Measurements from ENCODE around the gene CRTC2.

CRTC2 gene

GRCh38 chr1:153973071-153973470 is 14.7 kb upstream of the CRTC2 start:
- H2AK5ac ChIP-seq (ENCODE audit: low read length, severe bottlenecking), result no peak overlapping the region
- H3K79me1 ChIP-seq (replicated peaks; ENCODE audit: low read length, poor library complexity, severe bottlenecking), result peaks cover 13% of the 10 kb centered on the region
- no peak overlapping the region for H2BK5ac ChIP-seq (ENCODE audit: low read depth, low read length, poor library complexity, severe bottlenecking)
- no peaks in the 10 kb centered on the region for H3K27me3 ChIP-seq (ENCODE audit: control insufficient read depth in 1 of 2, insufficient read depth in 1 of 2, low read length in 2 of 2)
- H4K8ac ChIP-seq (ENCODE audit: low read length), result no peak overlapping the region
- H3K4ac ChIP-seq (ENCODE audit: low read depth in 1 of 2, low read length in 2 of 2), result no peak overlapping the region
- no peak overlapping the region for H3K9ac ChIP-seq (ENCODE audit: low read length)
- no peaks in the 10 kb centered on the region for H3K9me3 ChIP-seq (ENCODE audit: control insufficient read depth, low read length)
- no peak overlapping the region for H3K23ac ChIP-seq (ENCODE audit: low read length in 2 of 2)
- peaks cover 25 to 34% of the 10 kb centered on the region in 2 experiments for H3K36me3 ChIP-seq (ENCODE audit: control insufficient read depth in 1 of 2, insufficient read depth in 2 of 2, low read depth in 1 of 2, low read length in 2 of 2)
- no peak overlapping the region for H2AFZ ChIP-seq (ENCODE audit: low read depth, low read length)
- WGBS, result 93% methylated on average over 3 of the region's 3 CpGs
- no peak overlapping the region for H3K4me3 ChIP-seq (ENCODE audit: insufficient read depth in 1 of 2, low read depth in 1 of 2, low read length in 2 of 2)
- no peak overlapping the region for H3K4me2 ChIP-seq (ENCODE audit: low read length, poor library complexity, severe bottlenecking)
- H3K4me1 ChIP-seq (ENCODE audit: control insufficient read depth, insufficient read depth, low read depth, low read length), result peaks cover 13% of the 10 kb centered on the region
- no peak overlapping the region for H3K14ac ChIP-seq (ENCODE audit: low read length in 2 of 2)
- H2BK120ac ChIP-seq (ENCODE audit: low read depth, low read length), result no peak overlapping the region
- no peak overlapping the region for H2BK15ac ChIP-seq (ENCODE audit: low read depth, poor library complexity, severe bottlenecking)
- H3K18ac ChIP-seq (ENCODE audit: low read depth in 1 of 2, low read length in 2 of 2), result no peak overlapping the region
- H4K91ac ChIP-seq (ENCODE audit: low read length), result no peak overlapping the region
- no peak overlapping the region for H2BK12ac ChIP-seq (ENCODE audit: low read length in 2 of 2)
- no peak overlapping the region for H3K27ac ChIP-seq (ENCODE audit: low read length, poor library complexity, severe bottlenecking)
- no peak for DNase-seq

- no peak for DNase-seq
- Histone ChIP-seq H2BK15ac (ENCODE audit: low read depth, poor library complexity, severe bottlenecking) (no peak overlapping the region), H3K18ac (ENCODE audit: low read depth in 1 of 2, low read length in 2 of 2) (no peak overlapping the region)
Observed at GRCh38 chr1:153970346-153970745, 11.9 kb upstream of the CRTC2 start.

GRCh38 chr1:153968972-153969371 is 10.6 kb upstream of the CRTC2 start:
- 100% methylated on average over 2 of the region's 2 CpGs for WGBS
- no peak overlapping the region for H3K14ac ChIP-seq (ENCODE audit: low read length in 2 of 2)

More at GRCh38 chr1:153970346-153970745, 11.9 kb upstream of the CRTC2 start:
- Histone ChIP-seq H3K36me3 (ENCODE audit: control insufficient read depth in 1 of 2, insufficient read depth in 2 of 2, low read depth in 1 of 2, low read length in 2 of 2) (peaks cover 19 to 26% of the 10 kb centered on the region in 2 experiments), H3K4me1 (ENCODE audit: control insufficient read depth, insufficient read depth, low read depth, low read length) (peaks cover 10% of the 10 kb centered on the region), H3K9ac (ENCODE audit: low read length) (no peak overlapping the region), H3K4me3 (ENCODE audit: insufficient read depth in 1 of 2, low read depth in 1 of 2, low read length in 2 of 2) (no peak overlapping the region), H3K14ac (ENCODE audit: low read length in 2 of 2) (no peak overlapping the region), H2AFZ (ENCODE audit: low read depth, low read length) (no peak overlapping the region), H2BK5ac (ENCODE audit: low read depth, low read length, poor library complexity, severe bottlenecking) (no peak overlapping the region), H4K91ac (ENCODE audit: low read length) (no peak overlapping the region), H2BK120ac (ENCODE audit: low read depth, low read length) (no peak overlapping the region), H2AK5ac (ENCODE audit: low read length, severe bottlenecking) (no peak overlapping the region), H3K27ac (ENCODE audit: low read length, poor library complexity, severe bottlenecking) (no peak overlapping the region), H3K27me3 (ENCODE audit: control insufficient read depth in 1 of 2, insufficient read depth in 1 of 2, low read length in 2 of 2) (no peaks in the 10 kb centered on the region), H3K79me1 (replicated peaks; ENCODE audit: low read length, poor library complexity, severe bottlenecking) (peaks cover 10% of the 10 kb centered on the region), H3K4ac (ENCODE audit: low read depth in 1 of 2, low read length in 2 of 2) (no peak overlapping the region), H3K23ac (ENCODE audit: low read length in 2 of 2) (no peak overlapping the region), H2BK12ac (ENCODE audit: low read length in 2 of 2) (no peak overlapping the region), H3K9me3 (ENCODE audit: control insufficient read depth, low read length) (no peaks in the 10 kb centered on the region), H4K8ac (ENCODE audit: low read length) (no peak overlapping the region), H3K4me2 (ENCODE audit: low read length, poor library complexity, severe bottlenecking) (no peak overlapping the region)
- 93% methylated on average over 2 of the region's 2 CpGs for WGBS

GRCh38 chr1:153968408-153968807 is 10.0 kb upstream of the CRTC2 start:
- peaks cover 10% of the 10 kb centered on the region for H3K4me1 ChIP-seq (ENCODE audit: control insufficient read depth, insufficient read depth, low read depth, low read length)
- H3K79me1 ChIP-seq (replicated peaks; ENCODE audit: low read length, poor library complexity, severe bottlenecking), result peaks cover 10% of the 10 kb centered on the region
- no peaks in the 10 kb centered on the region for H3K27me3 ChIP-seq (ENCODE audit: control insufficient read depth in 1 of 2, insufficient read depth in 1 of 2, low read length in 2 of 2)
- no peak overlapping the region for H2BK15ac ChIP-seq (ENCODE audit: low read depth, poor library complexity, severe bottlenecking)
- 96% methylated on average over 13 of the region's 13 CpGs for WGBS
- H4K91ac ChIP-seq (ENCODE audit: low read length), result peak overlapping the region; percentile 74
- H2AK5ac ChIP-seq (ENCODE audit: low read length, severe bottlenecking), result peak overlapping the region; percentile 11
- peak overlapping the region; percentile 69 to 94 for H3K4ac ChIP-seq (ENCODE audit: low read depth in 1 of 2, low read length in 2 of 2)
- H3K23ac ChIP-seq (ENCODE audit: low read length in 2 of 2), result no peak overlapping the region
- H3K4me3 ChIP-seq (ENCODE audit: insufficient read depth in 1 of 2, low read depth in 1 of 2, low read length in 2 of 2), result peak overlapping the region in 1 of 2 experiments; percentile 95
- H3K36me3 ChIP-seq (ENCODE audit: control insufficient read depth in 1 of 2, insufficient read depth in 2 of 2, low read depth in 1 of 2, low read length in 2 of 2), result peaks cover 8 to 10% of the 10 kb centered on the region in 2 experiments
- peak overlapping the region in 1 of 2 experiments; percentile 21 for H2BK12ac ChIP-seq (ENCODE audit: low read length in 2 of 2)
- H3K9ac ChIP-seq (ENCODE audit: low read length), result peak overlapping the region; percentile 89
- peak overlapping the region in 1 of 2 experiments; percentile 18 for H3K14ac ChIP-seq (ENCODE audit: low read length in 2 of 2)
- peak overlapping the region; percentile 72 for H3K4me2 ChIP-seq (ENCODE audit: low read length, poor library complexity, severe bottlenecking)
- H2BK5ac ChIP-seq (ENCODE audit: low read depth, low read length, poor library complexity, severe bottlenecking), result no peak overlapping the region
- H3K27ac ChIP-seq (ENCODE audit: low read length, poor library complexity, severe bottlenecking), result no peak overlapping the region
- no peaks in the 10 kb centered on the region for H3K9me3 ChIP-seq (ENCODE audit: control insufficient read depth, low read length)
- no peak for DNase-seq
- no peak overlapping the region for H3K18ac ChIP-seq (ENCODE audit: low read depth in 1 of 2, low read length in 2 of 2)
- H4K8ac ChIP-seq (ENCODE audit: low read length), result peak overlapping the region; percentile 97
- no peak overlapping the region for H2AFZ ChIP-seq (ENCODE audit: low read depth, low read length)
- no peak overlapping the region for H2BK120ac ChIP-seq (ENCODE audit: low read depth, low read length)

More at GRCh38 chr1:153968972-153969371, 10.6 kb upstream of the CRTC2 start:
- H4K91ac ChIP-seq (ENCODE audit: low read length), result peak overlapping the region; percentile 56
- no peak overlapping the region for H3K4me2 ChIP-seq (ENCODE audit: low read length, poor library complexity, severe bottlenecking)
- H3K18ac ChIP-seq (ENCODE audit: low read depth in 1 of 2, low read length in 2 of 2), result no peak overlapping the region
- no peak overlapping the region for H2BK15ac ChIP-seq (ENCODE audit: low read depth, poor library complexity, severe bottlenecking)
- H3K27me3 ChIP-seq (ENCODE audit: control insufficient read depth in 1 of 2, insufficient read depth in 1 of 2, low read length in 2 of 2), result no peaks in the 10 kb centered on the region
- H3K4ac ChIP-seq (ENCODE audit: low read depth in 1 of 2, low read length in 2 of 2), result no peak overlapping the region
- H3K9me3 ChIP-seq (ENCODE audit: control insufficient read depth, low read length), result no peaks in the 10 kb centered on the region
- DNase-seq, result no peak
- H3K4me3 ChIP-seq (ENCODE audit: insufficient read depth in 1 of 2, low read depth in 1 of 2, low read length in 2 of 2), result peak overlapping the region in 1 of 2 experiments; percentile 95
- H2BK5ac ChIP-seq (ENCODE audit: low read depth, low read length, poor library complexity, severe bottlenecking), result no peak overlapping the region
- H2BK120ac ChIP-seq (ENCODE audit: low read depth, low read length), result no peak overlapping the region
- peaks cover 10% of the 10 kb centered on the region for H3K79me1 ChIP-seq (replicated peaks; ENCODE audit: low read length, poor library complexity, severe bottlenecking)
- H3K36me3 ChIP-seq (ENCODE audit: control insufficient read depth in 1 of 2, insufficient read depth in 2 of 2, low read depth in 1 of 2, low read length in 2 of 2), result peaks cover 14 to 16% of the 10 kb centered on the region in 2 experiments
- H4K8ac ChIP-seq (ENCODE audit: low read length), result no peak overlapping the region
- no peak overlapping the region for H3K27ac ChIP-seq (ENCODE audit: low read length, poor library complexity, severe bottlenecking)
- H3K9ac ChIP-seq (ENCODE audit: low read length), result no peak overlapping the region
- no peak overlapping the region for H2BK12ac ChIP-seq (ENCODE audit: low read length in 2 of 2)
- no peak overlapping the region for H2AFZ ChIP-seq (ENCODE audit: low read depth, low read length)
- H3K4me1 ChIP-seq (ENCODE audit: control insufficient read depth, insufficient read depth, low read depth, low read length), result peaks cover 10% of the 10 kb centered on the region
- peak overlapping the region; percentile 68 for H2AK5ac ChIP-seq (ENCODE audit: low read length, severe bottlenecking)
- peak overlapping the region in 1 of 2 experiments; percentile 27 for H3K23ac ChIP-seq (ENCODE audit: low read length in 2 of 2)
